Measurements from ENCODE around the gene CHRNG. TPM values are rescaled to one million over a fixed set of nuclear protein-coding genes. Genes with fewer than 3 reads are reported as not detected.

Gene CHRNG
- total RNA-seq, 1 donor from 2014 or later = not detected

DNA sequence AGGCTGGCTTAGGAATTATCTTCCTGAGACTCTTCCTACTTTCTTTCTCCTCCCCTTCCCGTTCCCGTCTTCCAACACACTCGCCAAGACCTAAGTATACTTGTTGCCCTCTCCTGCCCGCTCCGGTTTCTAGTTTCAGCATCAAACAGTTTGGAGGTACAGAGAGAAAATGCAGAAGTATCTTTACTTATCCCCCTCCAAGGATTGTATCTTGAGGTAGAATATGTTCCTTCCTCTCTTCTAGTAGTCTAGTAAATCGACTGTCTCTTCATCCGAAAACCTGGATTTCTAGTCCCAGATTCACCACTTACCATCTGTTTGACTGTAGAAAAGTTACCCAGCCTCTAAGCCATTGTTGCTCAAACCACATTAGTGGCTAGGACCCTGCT, 11.8 kb downstream of the CHRNG start:
- DNase-seq (ENCODE audit: low read depth) (no peak), FAIRE-seq (no peak)
- Histone ChIP-seq H3K4me3 (ENCODE audit: low read depth, low read length) (peak overlapping the region; percentile 84), H3K27me3 (ENCODE audit: control insufficient read depth, insufficient read depth, low read length) (no peaks in the 10 kb centered on the region), H3K36me3 (ENCODE audit: control insufficient read depth, insufficient read depth, low read length) (peaks cover 10% of the 10 kb centered on the region)
- TF ChIP-seq, protein P1, sequence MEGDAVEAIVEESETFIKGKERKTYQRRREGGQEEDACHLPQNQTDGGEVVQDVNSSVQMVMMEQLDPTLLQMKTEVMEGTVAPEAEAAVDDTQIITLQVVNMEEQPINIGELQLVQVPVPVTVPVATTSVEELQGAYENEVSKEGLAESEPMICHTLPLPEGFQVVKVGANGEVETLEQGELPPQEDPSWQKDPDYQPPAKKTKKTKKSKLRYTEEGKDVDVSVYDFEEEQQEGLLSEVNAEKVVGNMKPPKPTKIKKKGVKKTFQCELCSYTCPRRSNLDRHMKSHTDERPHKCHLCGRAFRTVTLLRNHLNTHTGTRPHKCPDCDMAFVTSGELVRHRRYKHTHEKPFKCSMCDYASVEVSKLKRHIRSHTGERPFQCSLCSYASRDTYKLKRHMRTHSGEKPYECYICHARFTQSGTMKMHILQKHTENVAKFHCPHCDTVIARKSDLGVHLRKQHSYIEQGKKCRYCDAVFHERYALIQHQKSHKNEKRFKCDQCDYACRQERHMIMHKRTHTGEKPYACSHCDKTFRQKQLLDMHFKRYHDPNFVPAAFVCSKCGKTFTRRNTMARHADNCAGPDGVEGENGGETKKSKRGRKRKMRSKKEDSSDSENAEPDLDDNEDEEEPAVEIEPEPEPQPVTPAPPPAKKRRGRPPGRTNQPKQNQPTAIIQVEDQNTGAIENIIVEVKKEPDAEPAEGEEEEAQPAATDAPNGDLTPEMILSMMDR (IDR thresholded peaks at IDR 0.05; ENCODE audit: insufficient read depth, low read length, severe bottlenecking) = no peak

DNA sequence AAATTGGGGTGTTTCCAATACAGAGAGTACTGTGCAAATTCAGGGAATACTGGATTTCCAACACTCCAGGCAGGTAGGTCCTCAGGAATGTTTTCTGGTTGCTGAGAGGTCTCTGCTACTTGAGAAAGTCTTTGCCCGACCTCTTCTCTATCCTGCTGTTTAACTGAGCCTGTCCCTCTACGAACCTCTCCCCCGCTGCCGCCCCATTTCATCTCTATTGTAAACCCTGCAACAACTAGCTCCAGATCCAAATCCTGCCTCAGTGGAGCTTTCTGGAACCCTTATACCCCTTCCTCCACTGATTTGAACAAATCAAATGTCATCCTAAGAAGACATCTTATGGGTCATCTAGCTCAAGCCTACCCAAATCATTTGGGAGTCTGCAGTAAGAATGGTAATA, 12.3 kb downstream of the CHRNG start:
- FAIRE-seq (no peak), DNase-seq (ENCODE audit: low read depth) (no peak)
- H3K4me3 ChIP-seq (ENCODE audit: low read depth, low read length) = peak overlapping the region; percentile 84
- H3K27me3 ChIP-seq (ENCODE audit: control insufficient read depth, insufficient read depth, low read length) = no peaks in the 10 kb centered on the region
- peaks cover 9% of the 10 kb centered on the region for H3K36me3 ChIP-seq (ENCODE audit: control insufficient read depth, insufficient read depth, low read length)
- TF ChIP-seq, protein P1 (IDR thresholded peaks at IDR 0.05; ENCODE audit: insufficient read depth, low read length, severe bottlenecking) = no peak

DNA sequence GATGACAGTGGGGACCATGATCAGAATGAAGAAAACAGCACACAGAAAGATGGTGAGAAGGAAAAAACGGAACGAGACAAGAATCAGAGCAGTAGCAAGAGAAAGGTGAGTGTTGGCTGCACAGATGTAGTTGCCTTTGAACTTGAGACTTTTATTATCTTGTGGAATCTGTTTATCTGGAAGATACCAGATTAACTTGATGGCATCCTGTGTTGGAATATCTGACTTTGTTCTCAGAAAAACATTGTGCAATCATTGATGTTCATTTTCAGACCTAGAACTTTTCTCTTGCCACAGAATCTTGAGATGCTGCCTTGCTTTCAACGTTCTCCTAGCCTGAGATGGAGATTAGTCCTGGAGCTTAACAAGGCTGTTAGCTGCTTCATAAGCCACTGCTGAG, 16.9 kb downstream of the CHRNG start:
- H3K27me3 ChIP-seq (ENCODE audit: control insufficient read depth, insufficient read depth, low read length) = no peaks in the 10 kb centered on the region
- H3K4me3 ChIP-seq (ENCODE audit: low read depth, low read length) = no peak overlapping the region
- FAIRE-seq = no peak
- H3K36me3 ChIP-seq (ENCODE audit: control insufficient read depth, insufficient read depth, low read length) = peaks cover 7% of the 10 kb centered on the region
- TF ChIP-seq, protein P1 (IDR thresholded peaks at IDR 0.05; ENCODE audit: insufficient read depth, low read length, severe bottlenecking) = no peak
- DNase-seq (ENCODE audit: low read depth) = no peak

DNA sequence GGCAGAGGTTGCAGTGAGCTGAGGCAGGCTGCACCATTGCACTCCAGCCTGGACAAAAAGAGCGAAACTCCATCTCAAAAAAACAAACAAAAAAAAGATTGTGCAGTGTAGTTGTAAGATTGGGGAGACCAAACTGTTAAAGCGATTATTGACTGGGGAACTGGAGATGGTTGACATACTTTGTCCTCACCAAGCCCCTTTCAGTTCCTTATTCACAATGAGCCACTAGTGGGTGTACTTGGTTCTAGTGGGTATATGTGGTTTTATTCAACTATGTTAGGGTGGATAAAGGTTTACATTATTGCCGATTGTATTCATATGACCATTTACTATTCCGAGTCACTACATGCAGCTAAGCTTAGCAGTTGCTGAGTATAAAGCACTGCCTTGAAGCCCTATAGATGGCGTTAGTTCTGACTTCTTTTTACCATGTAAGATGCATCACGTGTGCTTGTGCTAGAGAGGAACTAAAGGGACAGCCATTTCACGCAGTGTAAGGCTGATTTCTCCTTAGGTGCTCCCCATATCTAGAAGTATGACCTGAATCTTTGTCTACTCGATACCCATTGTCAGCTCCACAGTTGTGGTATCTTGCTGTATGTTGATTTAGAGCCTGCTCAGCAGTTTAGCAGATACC, 23.1 kb downstream of the CHRNG start:
- TF ChIP-seq, protein P1 (IDR thresholded peaks at IDR 0.05; ENCODE audit: insufficient read depth, low read length, severe bottlenecking) = no peak
- Histone ChIP-seq H3K27me3 (ENCODE audit: control insufficient read depth, insufficient read depth, low read length) (no peaks in the 10 kb centered on the region), H3K36me3 (ENCODE audit: control insufficient read depth, insufficient read depth, low read length) (peaks cover 13% of the 10 kb centered on the region), H3K4me3 (ENCODE audit: low read depth, low read length) (no peak overlapping the region)
- FAIRE-seq = no peak
- no peak for DNase-seq (ENCODE audit: low read depth)

DNA sequence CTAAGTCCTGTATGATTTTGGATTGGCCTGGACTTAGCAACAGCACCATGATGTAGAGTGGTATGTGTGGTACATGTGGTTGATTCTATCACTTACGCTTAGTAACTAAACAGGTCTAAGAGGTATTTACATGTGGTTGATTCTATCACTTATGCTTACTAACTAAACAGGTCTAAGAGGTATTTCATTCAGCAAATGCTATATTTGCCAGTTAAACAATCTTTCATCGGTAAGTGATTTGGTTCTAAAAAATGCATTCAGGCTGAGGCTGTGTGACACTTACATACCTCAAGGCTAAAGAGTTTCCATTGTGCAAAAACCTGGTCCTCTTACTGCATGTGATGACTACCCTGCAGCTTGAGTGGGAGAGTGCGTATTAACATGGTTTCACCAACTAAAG, 24.1 kb downstream of the CHRNG start:
- DNase-seq (ENCODE audit: low read depth) (peak; percentile 75), FAIRE-seq (no peak)
- TF ChIP-seq, protein P1 (IDR thresholded peaks at IDR 0.05; ENCODE audit: insufficient read depth, low read length, severe bottlenecking) = no peak
- H3K4me3 ChIP-seq (ENCODE audit: low read depth, low read length) = no peak overlapping the region
- H3K36me3 ChIP-seq (ENCODE audit: control insufficient read depth, insufficient read depth, low read length) = peaks cover 13% of the 10 kb centered on the region
- H3K27me3 ChIP-seq (ENCODE audit: control insufficient read depth, insufficient read depth, low read length) = no peaks in the 10 kb centered on the region

GRCh38 chr2:232567721-232568120, 28.2 kb downstream of the CHRNG start:
- TF ChIP-seq, protein P1 (IDR thresholded peaks at IDR 0.05; ENCODE audit: insufficient read depth, low read length, severe bottlenecking) = no peak
- Histone ChIP-seq H3K36me3 (ENCODE audit: control insufficient read depth, insufficient read depth, low read length) (peaks cover 25% of the 10 kb centered on the region), H3K27me3 (ENCODE audit: control insufficient read depth, insufficient read depth, low read length) (no peaks in the 10 kb centered on the region), H3K4me3 (ENCODE audit: low read depth, low read length) (no peak overlapping the region)
- DNase-seq (ENCODE audit: low read depth) (peak; percentile 8), FAIRE-seq (no peak)

Data from bronchial epithelial cell (primary cell).